BE2C (cell line): ENCODE results near the gene NOTCH1.

Source experiments
- DNase-seq: peaks from one replicate; pipeline ENCODE4 v3.0.0-alpha.2; 2020
- H3K27me3 ChIP-seq: fragments of 250-450 bp; sonication (Bioruptor Pico); 2 replicates; pipeline ENCODE4 v1.5.1; 2020; ENCODE audit warnings: mild to moderate bottlenecking
- H3K36me3 ChIP-seq: fragments of 250-450 bp; sonication (Bioruptor Pico); 2 replicates; pipeline ENCODE4 v1.5.1; 2020; ENCODE audit warnings: mild to moderate bottlenecking
- H3K4me1 ChIP-seq: fragments of 250-450 bp; sonication (Bioruptor Pico); 2 replicates; pipeline ENCODE4 v1.5.1; 2020
- H3K4me3 ChIP-seq: 2 replicates; pipeline ENCODE4 v1.5.1; 2011; ENCODE audit warnings: low read depth, low read length
- H3K9me3 ChIP-seq: fragments of 250-450 bp; sonication (Bioruptor Pico); 2 replicates; pipeline ENCODE4 v1.5.1; 2020
- CTCF ChIP-seq: IDR thresholded peaks from 2 replicates; pipeline ENCODE4 v1.5.1; 2012; ENCODE audit warnings: mild to moderate bottlenecking, low read depth, low read length

The NOTCH1 gene

GRCh38 chr9:136536051-136536720 lies 9.7 kb downstream of the NOTCH1 start:
- Histone ChIP-seq H3K4me3 (no peak overlapping the region), H3K36me3 (no peaks in the 10 kb centered on the region), H3K27me3 (peaks cover 8% of the 10 kb centered on the region), H3K4me1 (no peaks in the 10 kb centered on the region), H3K9me3 (no peaks in the 10 kb centered on the region)
- no peak for DNase-seq
- no peak for TF ChIP-seq CTCF

GRCh38 chr9:136535070-136535469 lies 10.8 kb downstream of the NOTCH1 start:
- Histone ChIP-seq H3K36me3 (no peaks in the 10 kb centered on the region), H3K9me3 (no peaks in the 10 kb centered on the region), H3K4me3 (no peak overlapping the region), H3K4me1 (no peaks in the 10 kb centered on the region), H3K27me3 (peaks cover 17% of the 10 kb centered on the region)
- no peak for DNase-seq
- TF ChIP-seq CTCF = no peak

DNA sequence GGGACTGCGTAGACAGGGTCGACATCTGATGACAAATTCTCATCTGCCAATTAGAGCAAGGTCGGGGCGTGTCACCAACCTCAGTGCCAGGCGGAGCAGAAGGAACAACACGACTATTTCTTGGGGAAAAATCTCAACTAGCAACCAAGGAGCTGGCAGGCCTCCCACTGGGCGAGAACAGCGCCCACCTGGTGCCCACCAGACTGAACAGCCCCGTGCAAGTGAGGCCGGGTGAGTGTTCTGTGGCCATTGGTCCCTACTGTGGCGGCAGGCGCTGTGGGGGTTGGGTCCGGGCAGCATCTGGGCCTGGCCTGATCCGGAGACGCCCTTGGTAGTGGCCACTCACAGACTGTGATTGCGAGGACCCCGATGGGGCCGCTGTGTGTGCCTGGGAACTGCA lies 11.5 kb downstream of the NOTCH1 start:
- no peaks in the 10 kb centered on the region for H3K36me3 ChIP-seq
- H3K9me3 ChIP-seq = no peaks in the 10 kb centered on the region
- no peak for DNase-seq
- peaks cover 17% of the 10 kb centered on the region for H3K27me3 ChIP-seq
- H3K4me3 ChIP-seq = no peak overlapping the region
- no peaks in the 10 kb centered on the region for H3K4me1 ChIP-seq
- no peak for TF ChIP-seq CTCF

- DNase-seq = no peak
- no peak for TF ChIP-seq CTCF
- Histone ChIP-seq H3K27me3 (peaks cover 17% of the 10 kb centered on the region), H3K9me3 (no peaks in the 10 kb centered on the region), H3K4me1 (no peaks in the 10 kb centered on the region), H3K4me3 (no peak overlapping the region), H3K36me3 (no peaks in the 10 kb centered on the region)
These were observed 12.1 kb downstream of the NOTCH1 start for GRCh38 chr9:136533775-136534157.

DNA sequence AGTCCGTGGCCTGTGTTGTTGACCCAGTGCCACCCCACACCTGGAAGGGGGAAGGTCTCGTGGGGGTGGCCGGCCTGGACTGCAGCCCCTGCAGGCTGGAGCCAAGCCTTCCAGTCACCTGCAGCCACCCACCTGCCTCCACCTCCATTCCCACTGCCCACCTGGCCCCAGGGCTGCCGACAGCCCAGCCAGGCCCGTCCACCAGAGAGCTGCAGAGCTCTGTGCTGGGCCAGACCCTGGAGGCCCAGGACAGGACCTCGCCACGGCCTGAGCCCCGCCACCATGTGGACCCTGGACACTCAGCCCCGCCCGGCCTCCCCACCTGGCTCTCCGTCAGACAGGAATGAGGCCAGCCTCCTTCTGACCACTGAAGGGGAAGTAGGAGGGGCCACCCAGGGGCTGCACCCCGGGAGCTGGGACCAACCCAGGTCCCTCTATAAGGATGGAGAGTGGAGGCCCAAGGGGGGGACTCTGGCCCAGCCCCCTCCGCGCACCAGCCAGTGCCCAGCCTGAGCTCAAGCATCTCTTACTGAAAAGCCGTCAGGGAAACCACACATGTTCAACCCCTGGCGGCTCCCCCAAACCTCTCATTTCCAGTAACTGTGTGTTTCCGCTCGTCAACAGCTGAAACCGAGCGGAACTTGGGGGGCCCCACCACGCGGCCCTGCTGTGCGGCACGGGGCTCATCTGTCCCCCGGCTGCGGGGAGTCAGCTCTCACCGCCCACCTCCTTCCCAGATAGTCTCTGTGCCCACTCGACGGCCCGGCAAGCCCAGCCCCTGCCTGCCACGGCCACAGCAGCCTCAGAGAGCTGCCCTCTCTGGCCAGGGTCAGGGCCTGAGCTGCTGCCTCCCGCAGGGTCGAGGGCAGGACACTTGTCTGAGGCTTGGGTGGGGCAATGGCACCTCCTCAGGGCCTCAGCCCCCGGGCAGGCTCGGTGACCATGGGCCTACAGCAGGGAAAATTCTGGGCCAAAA lies 12.8 kb downstream of the NOTCH1 start:
- no peaks in the 10 kb centered on the region for H3K36me3 ChIP-seq
- H3K4me1 ChIP-seq = no peaks in the 10 kb centered on the region
- no peak for TF ChIP-seq CTCF
- no peak for DNase-seq
- no peaks in the 10 kb centered on the region for H3K9me3 ChIP-seq
- H3K4me3 ChIP-seq = no peak overlapping the region
- peaks cover 17% of the 10 kb centered on the region for H3K27me3 ChIP-seq
